Measurements from ENCODE around the gene SUPT4H1.

The SUPT4H1 gene

DNA sequence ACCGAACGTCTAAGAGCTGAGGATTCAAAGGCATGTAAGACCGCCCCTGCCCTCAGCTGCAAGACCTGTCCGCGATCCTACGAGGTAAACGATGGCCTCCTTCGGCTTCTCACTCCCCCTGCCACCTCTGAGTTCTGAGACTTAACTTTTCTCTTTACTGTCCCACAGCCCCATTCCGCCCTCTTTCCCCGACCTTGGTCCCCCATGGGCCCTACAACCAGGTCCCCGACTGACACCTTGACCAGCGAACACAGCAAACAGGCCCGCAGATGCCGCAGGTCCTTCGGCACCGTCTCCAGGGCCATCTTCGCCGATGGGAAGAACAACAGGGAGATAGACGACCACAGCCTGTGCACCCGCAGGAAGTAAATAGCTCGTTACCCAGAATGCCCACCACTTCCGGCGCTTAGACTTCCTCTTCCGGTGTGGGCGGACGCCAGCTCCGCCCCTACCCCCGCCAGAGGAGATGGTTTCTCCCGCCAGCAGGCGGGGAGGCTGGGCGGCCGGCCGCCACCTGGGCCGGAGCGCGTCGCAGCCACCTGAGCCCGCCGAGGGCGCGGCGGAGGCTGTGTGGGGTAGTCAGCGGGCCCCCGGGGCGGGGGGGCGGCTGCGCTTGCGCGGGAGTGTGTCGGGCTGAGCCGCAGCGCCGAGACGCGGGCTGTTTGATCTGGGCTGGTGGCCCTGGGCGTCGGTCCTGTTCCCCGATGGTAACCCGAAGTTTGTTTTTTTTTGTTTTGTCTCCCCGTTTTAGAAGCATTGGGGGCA, at the start of gene SUPT4H1:
SUPT4H1 (minus strand) TSS at position 371 of the 765 bp plus-strand sequence; CDS start at position 305, 66 bp downstream.
- H3K9me3 ChIP-seq (ENCODE audit: severe bottlenecking) = no peaks in the 10 kb centered on the region

DNA sequence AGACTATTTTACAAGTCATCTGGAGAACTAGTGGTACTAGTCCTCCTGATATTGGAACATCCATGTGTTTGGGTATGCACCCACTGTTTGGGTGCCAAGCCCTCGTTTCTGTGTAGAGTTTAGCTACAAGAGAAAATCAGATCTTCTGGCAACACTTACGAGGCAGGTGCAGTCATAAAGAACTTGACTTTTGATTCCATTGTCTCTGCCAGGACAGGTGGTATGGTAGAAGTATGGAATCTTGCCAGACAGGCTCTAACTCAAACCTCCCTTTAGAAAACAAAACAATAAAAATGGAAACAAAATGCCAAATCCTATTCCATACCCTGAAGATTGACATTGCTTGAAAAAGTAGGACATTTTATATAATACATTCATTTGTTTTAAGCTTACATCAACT, 49.3 kb upstream of the SUPT4H1 start:
- ATAC-seq (ENCODE audit: low read depth) (no peak), DNase-seq (ENCODE audit: low spot score) (no peak)
- TF ChIP-seq, protein P1, sequence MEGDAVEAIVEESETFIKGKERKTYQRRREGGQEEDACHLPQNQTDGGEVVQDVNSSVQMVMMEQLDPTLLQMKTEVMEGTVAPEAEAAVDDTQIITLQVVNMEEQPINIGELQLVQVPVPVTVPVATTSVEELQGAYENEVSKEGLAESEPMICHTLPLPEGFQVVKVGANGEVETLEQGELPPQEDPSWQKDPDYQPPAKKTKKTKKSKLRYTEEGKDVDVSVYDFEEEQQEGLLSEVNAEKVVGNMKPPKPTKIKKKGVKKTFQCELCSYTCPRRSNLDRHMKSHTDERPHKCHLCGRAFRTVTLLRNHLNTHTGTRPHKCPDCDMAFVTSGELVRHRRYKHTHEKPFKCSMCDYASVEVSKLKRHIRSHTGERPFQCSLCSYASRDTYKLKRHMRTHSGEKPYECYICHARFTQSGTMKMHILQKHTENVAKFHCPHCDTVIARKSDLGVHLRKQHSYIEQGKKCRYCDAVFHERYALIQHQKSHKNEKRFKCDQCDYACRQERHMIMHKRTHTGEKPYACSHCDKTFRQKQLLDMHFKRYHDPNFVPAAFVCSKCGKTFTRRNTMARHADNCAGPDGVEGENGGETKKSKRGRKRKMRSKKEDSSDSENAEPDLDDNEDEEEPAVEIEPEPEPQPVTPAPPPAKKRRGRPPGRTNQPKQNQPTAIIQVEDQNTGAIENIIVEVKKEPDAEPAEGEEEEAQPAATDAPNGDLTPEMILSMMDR (IDR thresholded peaks at IDR 0.05; ENCODE audit: poor library complexity, severe bottlenecking) = no peak
- Histone ChIP-seq H3K27ac (ENCODE audit: poor library complexity, severe bottlenecking) (peak overlapping the region; percentile 97), H3K4me3 (ENCODE audit: severe bottlenecking) (no peak overlapping the region), H3K9me3 (ENCODE audit: severe bottlenecking) (no peaks in the 10 kb centered on the region), H3K4me1 (ENCODE audit: insufficient read depth, poor library complexity, severe bottlenecking) (peaks cover 62% of the 10 kb centered on the region), H3K27me3 (ENCODE audit: insufficient read depth, poor library complexity, severe bottlenecking) (no peaks in the 10 kb centered on the region), H3K36me3 (ENCODE audit: low read depth) (0 out of 2 replicates have a peak, but pooled peaks cover 3% of the 10 kb centered on the region)

More for the DNA sequence above, at the start of gene SUPT4H1:
- TF ChIP-seq, protein P1 (IDR thresholded peaks at IDR 0.05; ENCODE audit: poor library complexity, severe bottlenecking) = peak; percentile 11
- Histone ChIP-seq H3K27ac (ENCODE audit: poor library complexity, severe bottlenecking) (peak within 1 kb of the TSS; percentile 70), H3K4me3 (ENCODE audit: severe bottlenecking) (peak within 1 kb of the TSS; percentile 73), H3K36me3 (ENCODE audit: low read depth) (peaks cover 37% of the 10 kb centered on the region), H3K4me1 (ENCODE audit: insufficient read depth, poor library complexity, severe bottlenecking) (no peaks in the 10 kb centered on the region), H3K27me3 (ENCODE audit: insufficient read depth, poor library complexity, severe bottlenecking) (no peaks in the 10 kb centered on the region)
- ATAC-seq (ENCODE audit: low read depth) = peak; percentile 94
- DNase-seq (ENCODE audit: low spot score) = peak; percentile 86

DNA sequence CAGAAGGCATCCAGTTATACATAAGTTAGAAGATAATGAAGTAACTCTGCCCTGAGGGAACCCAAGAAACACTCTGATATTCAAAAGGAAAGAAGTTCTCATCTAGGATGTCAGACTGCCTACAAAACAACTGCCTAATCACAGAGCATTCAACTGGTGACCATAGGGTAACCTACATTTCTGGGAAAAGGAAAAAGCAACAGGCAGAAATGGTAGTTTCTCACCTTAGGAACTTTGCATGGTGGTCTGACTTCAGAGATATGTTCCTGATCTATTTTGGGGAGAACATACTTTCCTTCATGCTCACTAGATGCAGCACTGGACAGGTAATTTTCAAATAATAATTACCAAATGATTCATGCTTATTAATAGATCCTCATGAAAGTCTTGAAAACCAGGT, 48.8 kb upstream of the SUPT4H1 start:
- Histone ChIP-seq H3K9me3 (ENCODE audit: severe bottlenecking) (no peaks in the 10 kb centered on the region), H3K27me3 (ENCODE audit: insufficient read depth, poor library complexity, severe bottlenecking) (no peaks in the 10 kb centered on the region), H3K27ac (ENCODE audit: poor library complexity, severe bottlenecking) (peak overlapping the region; percentile 97), H3K36me3 (ENCODE audit: low read depth) (0 out of 2 replicates have a peak, but pooled peaks cover 3% of the 10 kb centered on the region), H3K4me1 (ENCODE audit: insufficient read depth, poor library complexity, severe bottlenecking) (peaks cover 57% of the 10 kb centered on the region), H3K4me3 (ENCODE audit: severe bottlenecking) (no peak overlapping the region)
- DNase-seq (ENCODE audit: low spot score) (no peak), ATAC-seq (ENCODE audit: low read depth) (no peak)
- TF ChIP-seq, protein P1 (IDR thresholded peaks at IDR 0.05; ENCODE audit: poor library complexity, severe bottlenecking) = no peak

DNA sequence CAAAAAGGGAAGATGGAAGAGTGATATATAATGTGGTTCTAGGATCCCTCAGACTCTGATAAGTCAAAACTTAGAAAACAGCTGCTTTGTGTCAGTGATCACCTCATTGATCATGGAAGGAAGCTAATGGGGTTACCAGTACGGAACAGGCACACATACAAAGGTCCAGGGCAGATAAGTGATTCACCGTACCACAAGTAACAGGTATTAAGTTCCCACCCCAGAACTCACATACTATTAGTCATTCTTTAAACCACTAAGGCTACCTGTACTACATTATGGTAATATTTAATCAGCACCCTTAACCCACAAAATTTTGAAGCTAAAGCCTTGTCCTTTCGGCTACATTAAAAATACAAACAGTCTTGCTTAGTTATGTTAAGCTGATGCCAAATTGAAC, 48.0 kb upstream of the SUPT4H1 start:
- peak overlapping the region; percentile 97 for H3K27ac ChIP-seq (ENCODE audit: poor library complexity, severe bottlenecking)
- no peak overlapping the region for H3K4me3 ChIP-seq (ENCODE audit: severe bottlenecking)
- 0 out of 2 replicates have a peak, but pooled peaks cover 3% of the 10 kb centered on the region for H3K36me3 ChIP-seq (ENCODE audit: low read depth)
- DNase-seq (ENCODE audit: low spot score) = no peak
- peak; percentile 83 for ATAC-seq (ENCODE audit: low read depth)
- H3K27me3 ChIP-seq (ENCODE audit: insufficient read depth, poor library complexity, severe bottlenecking) = no peaks in the 10 kb centered on the region
- peaks cover 54% of the 10 kb centered on the region for H3K4me1 ChIP-seq (ENCODE audit: insufficient read depth, poor library complexity, severe bottlenecking)
- TF ChIP-seq, protein P1 (IDR thresholded peaks at IDR 0.05; ENCODE audit: poor library complexity, severe bottlenecking) = no peak
- no peaks in the 10 kb centered on the region for H3K9me3 ChIP-seq (ENCODE audit: severe bottlenecking)
